Fibroblast of the aortic adventitia (primary cell): ENCODE data around the gene RELB. TPM values are rescaled to one million over a fixed set of nuclear protein-coding genes. Genes with fewer than 3 reads are reported as not detected.

Experiments used
- DNase-seq: peaks from one replicate; pipeline ENCODE4 v3.0.0-alpha.2; 2010; ENCODE audit warnings: low read depth
- H3K4me3 ChIP-seq: 2 replicates; pipeline ENCODE4 v1.5.1; 2011; ENCODE audit warnings: low read depth, mild to moderate bottlenecking, control low read depth, low read length, moderate library complexity
- total RNA-seq: library from RNA; depleted of rRNA; stranded (reverse); fragments of >200 nt; gene quantifications from 2 replicates; pipeline ENCODE4 v1.2.3, GENCODE V29; 2012; ENCODE audit warnings: low replicate concordance
- TF ChIP-seq, protein P1 (sequence below): IDR thresholded peaks from 2 replicates; pipeline ENCODE4 v1.5.1; 2011; ENCODE audit warnings: mild to moderate bottlenecking, low read length, control low read depth, inconsistent platforms; ENCODE audit not compliant: insufficient read depth

RELB gene
- total RNA-seq, 1 donor, result 5.9 TPM

DNA sequence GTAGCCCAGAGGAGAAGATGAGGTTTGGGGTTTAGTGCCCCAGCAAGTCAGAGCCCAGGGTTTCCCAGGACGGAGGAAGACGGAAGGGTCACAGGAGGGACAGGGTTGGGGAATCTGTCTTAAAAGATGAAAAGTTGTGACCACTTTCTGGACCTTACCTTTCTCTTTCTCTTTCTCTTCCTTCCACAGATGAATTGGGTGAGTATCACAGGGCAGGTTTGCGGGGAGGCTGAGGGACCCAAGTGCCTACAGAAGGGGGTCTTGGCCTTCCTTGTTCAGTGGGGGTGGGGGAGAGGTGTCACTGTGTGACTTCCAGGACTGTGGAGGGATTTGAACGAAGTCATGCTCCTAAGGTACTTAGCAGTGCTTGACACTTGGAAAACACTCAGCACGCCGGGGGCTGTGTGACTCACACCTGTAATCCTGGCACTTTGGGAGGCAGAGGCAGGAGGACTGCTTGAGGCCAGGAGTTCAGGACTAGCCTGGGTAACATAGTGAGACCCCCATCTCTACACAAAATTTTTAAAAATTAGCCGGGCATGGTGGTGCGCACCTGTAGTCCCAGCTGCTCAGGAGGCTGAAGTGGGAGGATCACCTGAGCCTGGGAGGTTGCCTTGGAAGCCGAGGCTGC, 8.5 kb downstream of the RELB start:
- TF ChIP-seq, protein P1, sequence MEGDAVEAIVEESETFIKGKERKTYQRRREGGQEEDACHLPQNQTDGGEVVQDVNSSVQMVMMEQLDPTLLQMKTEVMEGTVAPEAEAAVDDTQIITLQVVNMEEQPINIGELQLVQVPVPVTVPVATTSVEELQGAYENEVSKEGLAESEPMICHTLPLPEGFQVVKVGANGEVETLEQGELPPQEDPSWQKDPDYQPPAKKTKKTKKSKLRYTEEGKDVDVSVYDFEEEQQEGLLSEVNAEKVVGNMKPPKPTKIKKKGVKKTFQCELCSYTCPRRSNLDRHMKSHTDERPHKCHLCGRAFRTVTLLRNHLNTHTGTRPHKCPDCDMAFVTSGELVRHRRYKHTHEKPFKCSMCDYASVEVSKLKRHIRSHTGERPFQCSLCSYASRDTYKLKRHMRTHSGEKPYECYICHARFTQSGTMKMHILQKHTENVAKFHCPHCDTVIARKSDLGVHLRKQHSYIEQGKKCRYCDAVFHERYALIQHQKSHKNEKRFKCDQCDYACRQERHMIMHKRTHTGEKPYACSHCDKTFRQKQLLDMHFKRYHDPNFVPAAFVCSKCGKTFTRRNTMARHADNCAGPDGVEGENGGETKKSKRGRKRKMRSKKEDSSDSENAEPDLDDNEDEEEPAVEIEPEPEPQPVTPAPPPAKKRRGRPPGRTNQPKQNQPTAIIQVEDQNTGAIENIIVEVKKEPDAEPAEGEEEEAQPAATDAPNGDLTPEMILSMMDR, result no peak
- DNase-seq, result no peak
- H3K4me3 ChIP-seq, result no peak overlapping the region

DNA sequence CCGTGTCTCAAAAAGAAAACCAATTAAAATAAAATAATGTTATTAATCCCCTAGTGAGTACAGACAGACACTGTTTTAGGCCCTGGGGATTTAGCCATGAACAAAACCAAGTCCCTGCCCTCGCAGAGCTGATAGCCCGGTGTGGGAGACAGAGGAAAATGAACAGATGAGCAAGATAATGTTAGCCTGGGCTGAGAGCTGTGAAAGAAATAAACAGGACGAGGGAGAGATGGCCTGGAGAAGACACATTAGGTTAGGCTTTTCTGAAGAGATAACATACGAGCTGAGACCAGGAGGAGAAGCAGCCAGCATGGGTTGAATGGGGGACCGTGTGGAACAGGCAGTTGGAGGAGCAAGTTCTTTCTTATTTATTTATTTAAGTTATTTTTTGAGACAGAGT, 9.0 kb downstream of the RELB start:
- TF ChIP-seq, protein P1, result no peak
- DNase-seq, result no peak

DNA sequence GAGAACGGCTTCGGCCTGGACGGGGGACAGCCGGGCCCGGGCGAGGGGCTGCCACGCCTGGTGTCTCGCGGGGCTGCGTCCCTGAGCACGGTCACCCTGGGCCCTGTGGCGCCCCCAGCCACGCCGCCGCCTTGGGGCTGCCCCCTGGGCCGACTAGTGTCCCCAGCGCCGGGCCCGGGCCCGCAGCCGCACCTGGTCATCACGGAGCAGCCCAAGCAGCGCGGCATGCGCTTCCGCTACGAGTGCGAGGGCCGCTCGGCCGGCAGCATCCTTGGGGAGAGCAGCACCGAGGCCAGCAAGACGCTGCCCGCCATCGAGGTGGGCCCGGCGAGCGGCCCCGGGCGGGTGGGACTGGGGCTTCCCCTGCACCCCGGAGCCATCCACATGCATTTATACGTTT, 10.7 kb downstream of the RELB start:
- no peak for DNase-seq
- H3K4me3 ChIP-seq, result no peak overlapping the region
- TF ChIP-seq, protein P1, result no peak

More for the DNA sequence above, 9.0 kb downstream of the RELB start:
- H3K4me3 ChIP-seq, result no peak overlapping the region

DNA sequence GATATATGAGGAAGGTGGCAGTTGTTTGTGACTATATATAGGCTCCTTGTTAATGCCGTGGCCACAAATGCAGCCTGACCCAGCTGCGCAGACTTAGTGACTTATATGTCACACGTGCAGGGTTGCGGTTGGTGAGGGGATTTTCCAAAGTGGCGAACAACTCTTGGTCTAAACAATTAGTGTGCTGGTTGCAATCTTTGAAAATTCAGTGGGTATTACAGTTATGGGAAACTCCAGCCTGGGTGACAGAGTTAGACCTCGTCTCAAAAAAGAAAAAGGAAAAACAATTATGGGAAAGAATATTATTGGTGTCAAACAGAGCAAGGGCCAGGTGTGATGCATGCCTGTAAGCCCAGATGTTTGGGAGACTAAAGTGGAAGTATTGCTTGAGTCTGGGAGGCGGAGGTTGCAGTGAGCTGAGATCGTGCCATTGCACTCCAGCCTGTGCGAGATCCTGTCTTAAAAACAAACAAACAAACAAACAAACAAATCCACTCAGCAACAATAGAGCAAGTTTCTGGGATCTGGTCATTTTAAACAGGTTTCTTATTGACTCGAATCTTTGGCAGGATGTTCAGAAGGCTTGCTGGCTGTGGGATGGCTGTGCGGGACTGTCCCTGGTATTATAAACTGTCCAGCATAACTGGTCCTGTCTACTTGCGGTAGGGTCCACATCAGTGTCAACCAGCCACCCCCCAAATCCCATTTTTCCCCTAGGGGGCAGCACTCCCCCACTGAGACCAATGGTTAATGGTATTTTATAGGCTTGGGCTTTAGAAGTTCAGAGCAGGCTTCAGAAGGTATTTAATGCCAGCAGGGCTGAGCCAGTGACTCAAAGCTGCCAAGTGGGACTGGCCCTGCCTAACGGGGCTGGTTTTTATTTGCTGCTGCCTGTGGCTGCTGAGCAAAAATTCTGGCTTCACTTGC, 15.4 kb downstream of the RELB start:
- TF ChIP-seq, protein P1, result peak; percentile 79
- H3K4me3 ChIP-seq, result no peak overlapping the region
- peak; percentile 87 for DNase-seq

DNA sequence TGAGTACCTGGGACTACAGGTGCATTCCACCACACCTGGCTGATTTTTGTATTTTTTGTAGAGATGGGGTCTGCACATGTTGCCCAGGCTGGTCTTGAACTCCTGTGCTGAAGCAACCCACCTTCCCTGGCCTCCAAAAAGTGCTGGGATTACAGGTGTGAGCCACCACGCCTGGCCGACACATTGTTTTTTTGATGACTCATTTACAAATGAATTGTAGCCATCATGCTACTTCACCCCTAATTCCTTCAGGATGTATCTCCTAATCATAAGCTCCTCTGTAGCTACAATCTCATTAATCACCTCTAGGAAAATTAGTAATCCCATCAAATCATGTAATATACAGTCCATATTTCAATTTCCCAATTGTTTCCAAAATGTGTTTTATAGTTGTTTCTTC, 17.9 kb downstream of the RELB start:
- no peak overlapping the region for H3K4me3 ChIP-seq
- DNase-seq, result no peak
- TF ChIP-seq, protein P1, result no peak

DNA sequence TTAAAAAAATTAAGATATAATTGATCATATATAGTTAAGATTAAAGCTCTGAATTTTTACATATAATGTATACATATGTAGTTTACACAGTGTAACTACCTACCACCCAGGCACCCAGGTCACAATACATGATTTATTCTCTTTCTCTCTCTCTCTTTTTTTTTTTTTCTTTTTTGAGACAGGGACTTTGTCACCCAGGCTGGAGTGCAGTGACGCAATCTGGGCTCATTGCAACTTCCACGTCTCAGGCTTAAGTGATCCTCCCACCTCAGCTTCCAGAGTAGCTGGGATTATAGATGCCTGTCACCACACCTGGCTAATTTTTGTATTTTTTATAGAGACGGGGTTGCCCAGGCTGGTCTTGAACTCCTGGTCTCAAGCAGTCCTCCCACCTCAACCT, 18.8 kb downstream of the RELB start:
- DNase-seq, result no peak
- TF ChIP-seq, protein P1, result no peak
- H3K4me3 ChIP-seq, result no peak overlapping the region
